Glutamatergic neuron (in vitro differentiated cells): ENCODE results near the gene CRIP1. TPM values are rescaled to one million over a fixed set of nuclear protein-coding genes. Genes with fewer than 3 reads are reported as not detected.
A peak's percentile ranks its signal among the peaks of the same experiment; 100 is the strongest.

Experiments used
- DNase-seq: peaks from one replicate; pipeline ENCODE4 v3.0.0; 2022
- H3K27ac Mint-ChIP-seq: one replicate; pipeline ENCODE4 v1.8.0; 2020; ENCODE audit warnings: mild to moderate bottlenecking, mixed read lengths, inconsistent platforms; ENCODE audit not compliant: unreplicated experiment
- H3K27me3 Mint-ChIP-seq: one replicate; pipeline ENCODE4 v1.8.0; 2020; ENCODE audit warnings: mild to moderate bottlenecking, moderate library complexity, mixed read lengths, inconsistent platforms; ENCODE audit not compliant: unreplicated experiment
- H3K36me3 Mint-ChIP-seq: one replicate; pipeline ENCODE4 v1.8.0; 2020; ENCODE audit warnings: mild to moderate bottlenecking, mixed read lengths, inconsistent platforms; ENCODE audit not compliant: unreplicated experiment
- H3K4me1 Mint-ChIP-seq: one replicate; pipeline ENCODE4 v1.8.0; 2020; ENCODE audit warnings: mild to moderate bottlenecking, low read depth, mixed read lengths, inconsistent platforms; ENCODE audit not compliant: unreplicated experiment
- H3K4me3 Mint-ChIP-seq: one replicate; pipeline ENCODE4 v1.8.0; 2020; ENCODE audit warnings: mild to moderate bottlenecking, mixed read lengths, inconsistent platforms; ENCODE audit not compliant: unreplicated experiment
- H3K9me3 Mint-ChIP-seq: one replicate; pipeline ENCODE4 v1.8.0; 2020; ENCODE audit warnings: mild to moderate bottlenecking, moderate library complexity, mixed read lengths, inconsistent platforms; ENCODE audit not compliant: unreplicated experiment
- total RNA-seq: library from RNA; stranded (reverse); fragmentation: NEBNext Ultra II Directional; extraction: Animal tissue kit (Norgen Biotek cat#: 25700); gene quantifications from one replicate; pipeline ENCODE4 v1.2.1, GENCODE V29; 2021; ENCODE audit not compliant: unreplicated experiment
- TF ChIP-seq, protein P1 (sequence below): fragments of 200-600 bp; sonication (generic); IDR thresholded peaks from one replicate; pipeline ENCODE4 v1.5.0; 2021; ENCODE audit not compliant: partially characterized antibody, unreplicated experiment

Gene CRIP1
- total RNA-seq, 1 donor from 2014 or later = 49.3 TPM

DNA sequence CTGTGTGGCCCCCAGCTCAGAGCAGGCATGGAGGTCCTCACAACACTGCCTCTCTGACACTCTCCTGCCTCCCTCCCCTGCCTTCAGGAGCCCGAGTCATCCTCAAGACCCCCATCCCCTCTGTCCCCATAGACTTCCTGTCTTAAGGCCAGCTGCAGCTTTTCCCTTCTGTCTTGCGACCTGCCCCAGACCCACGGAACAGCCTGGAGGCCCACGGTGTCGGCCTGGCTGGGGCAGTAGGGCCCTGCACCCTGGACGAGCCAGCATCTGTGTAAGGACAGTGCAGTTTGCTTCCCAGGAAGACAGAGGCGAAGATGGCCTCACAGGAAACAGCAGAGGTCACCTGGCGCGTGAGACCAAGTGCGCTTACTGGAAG, 14.0 kb downstream of the CRIP1 start:
- Mint-ChIP-seq H3K36me3 (no peaks in the 10 kb centered on the region), H3K27me3 (peaks cover 7% of the 10 kb centered on the region), H3K9me3 (peaks cover 5% of the 10 kb centered on the region), H3K4me3 (no peak overlapping the region), H3K27ac (peak overlapping the region; percentile 48), H3K4me1 (peaks cover 3% of the 10 kb centered on the region)
- no peak for DNase-seq
- TF ChIP-seq, protein P1, sequence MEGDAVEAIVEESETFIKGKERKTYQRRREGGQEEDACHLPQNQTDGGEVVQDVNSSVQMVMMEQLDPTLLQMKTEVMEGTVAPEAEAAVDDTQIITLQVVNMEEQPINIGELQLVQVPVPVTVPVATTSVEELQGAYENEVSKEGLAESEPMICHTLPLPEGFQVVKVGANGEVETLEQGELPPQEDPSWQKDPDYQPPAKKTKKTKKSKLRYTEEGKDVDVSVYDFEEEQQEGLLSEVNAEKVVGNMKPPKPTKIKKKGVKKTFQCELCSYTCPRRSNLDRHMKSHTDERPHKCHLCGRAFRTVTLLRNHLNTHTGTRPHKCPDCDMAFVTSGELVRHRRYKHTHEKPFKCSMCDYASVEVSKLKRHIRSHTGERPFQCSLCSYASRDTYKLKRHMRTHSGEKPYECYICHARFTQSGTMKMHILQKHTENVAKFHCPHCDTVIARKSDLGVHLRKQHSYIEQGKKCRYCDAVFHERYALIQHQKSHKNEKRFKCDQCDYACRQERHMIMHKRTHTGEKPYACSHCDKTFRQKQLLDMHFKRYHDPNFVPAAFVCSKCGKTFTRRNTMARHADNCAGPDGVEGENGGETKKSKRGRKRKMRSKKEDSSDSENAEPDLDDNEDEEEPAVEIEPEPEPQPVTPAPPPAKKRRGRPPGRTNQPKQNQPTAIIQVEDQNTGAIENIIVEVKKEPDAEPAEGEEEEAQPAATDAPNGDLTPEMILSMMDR = no peak

GRCh38 chr14:105501504-105502291, 15.0 kb downstream of the CRIP1 start:
- H3K27ac Mint-ChIP-seq = no peak overlapping the region
- TF ChIP-seq, protein P1 = no peak
- no peak overlapping the region for H3K4me3 Mint-ChIP-seq
- no peaks in the 10 kb centered on the region for H3K36me3 Mint-ChIP-seq
- peaks cover 7% of the 10 kb centered on the region for H3K27me3 Mint-ChIP-seq
- DNase-seq = no peak
- peaks cover 3% of the 10 kb centered on the region for H3K4me1 Mint-ChIP-seq
- H3K9me3 Mint-ChIP-seq = peaks cover 5% of the 10 kb centered on the region

DNA sequence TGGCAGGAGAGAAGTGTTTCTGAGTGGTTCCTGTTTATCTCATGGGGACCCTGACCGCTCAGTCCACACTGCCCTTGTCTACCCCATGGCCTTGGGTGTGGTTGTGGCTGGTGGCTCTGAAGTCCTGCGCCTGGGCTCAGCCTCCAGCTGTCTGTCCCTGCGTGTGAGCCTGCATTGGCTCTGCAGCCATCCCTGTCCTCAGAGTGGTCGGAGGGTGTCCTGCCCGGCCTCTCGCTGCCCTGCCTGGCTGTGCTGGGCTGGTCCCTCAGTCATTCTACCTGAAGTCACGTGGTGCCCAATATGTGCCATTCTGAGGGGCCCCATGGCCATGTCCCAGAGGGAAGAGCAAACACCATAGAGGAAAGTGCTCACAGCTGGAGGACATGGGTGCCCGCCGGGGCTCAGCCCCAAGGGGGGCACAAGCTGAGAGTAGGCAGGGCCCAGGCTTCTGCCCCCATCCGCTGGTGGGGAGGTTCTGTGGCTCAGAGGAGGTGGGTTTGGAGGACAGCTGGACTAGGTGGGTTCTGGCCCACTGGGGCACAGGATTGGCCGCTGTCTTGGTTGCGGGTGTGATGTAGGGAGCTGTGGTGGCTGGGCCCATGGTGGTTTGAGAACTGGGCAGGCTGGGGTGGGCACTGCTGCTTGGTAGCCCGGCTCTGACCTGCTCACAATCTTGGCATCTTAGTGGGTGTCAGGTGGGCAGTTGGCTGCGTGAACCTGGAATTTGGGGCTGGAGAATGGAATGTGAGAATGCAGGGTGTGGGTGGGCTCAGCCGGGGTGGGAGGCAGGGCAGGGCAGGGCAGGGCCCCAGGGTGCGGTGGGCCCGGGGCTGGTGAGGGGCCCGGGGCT, 16.0 kb downstream of the CRIP1 start:
- no peak for DNase-seq
- peaks cover 6% of the 10 kb centered on the region for H3K27me3 Mint-ChIP-seq
- peaks cover 7% of the 10 kb centered on the region for H3K9me3 Mint-ChIP-seq
- H3K4me1 Mint-ChIP-seq = peaks cover 3% of the 10 kb centered on the region
- TF ChIP-seq, protein P1 = no peak
- H3K4me3 Mint-ChIP-seq = no peak overlapping the region
- no peaks in the 10 kb centered on the region for H3K36me3 Mint-ChIP-seq
- H3K27ac Mint-ChIP-seq = no peak overlapping the region

DNA sequence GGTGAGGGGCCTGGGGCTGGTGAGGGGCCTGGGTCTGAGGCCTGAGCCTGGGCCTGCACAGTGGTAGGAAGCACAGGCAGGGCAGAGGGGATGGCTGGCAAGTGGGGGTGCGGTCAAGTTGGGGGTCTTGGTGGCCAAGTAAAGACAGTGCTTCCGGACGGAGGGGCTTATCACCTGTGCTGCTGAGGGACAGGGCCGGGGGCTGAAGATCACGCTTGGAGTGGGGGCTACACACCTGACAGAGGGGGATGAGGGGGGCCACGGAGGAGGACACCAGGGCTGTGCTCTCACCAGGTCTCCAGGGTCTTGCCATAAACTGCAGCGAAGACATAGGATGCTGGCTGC, 16.6 kb downstream of the CRIP1 start:
- peaks cover 6% of the 10 kb centered on the region for H3K27me3 Mint-ChIP-seq
- peaks cover 1% of the 10 kb centered on the region for H3K4me1 Mint-ChIP-seq
- TF ChIP-seq, protein P1 = no peak
- H3K9me3 Mint-ChIP-seq = peaks cover 8% of the 10 kb centered on the region
- H3K4me3 Mint-ChIP-seq = no peak overlapping the region
- no peak for DNase-seq
- H3K36me3 Mint-ChIP-seq = no peaks in the 10 kb centered on the region
- no peak overlapping the region for H3K27ac Mint-ChIP-seq
